H1 (cell line): ENCODE data around the gene GNGT2. TPM values are rescaled to one million over a fixed set of nuclear protein-coding genes. Genes with fewer than 3 reads are reported as not detected.

ENCODE experiments used
- CTCF ChIA-PET: fragments of 300-600 bp; sonication (Branson Sonifier 250); formaldehyde crosslinking; loops from one replicate; lab custom pipeline; 2021; ENCODE audit not compliant: partially characterized antibody; lab: Charles Lee
- POLR2A ChIA-PET: fragments of 300-600 bp; sonication (Branson Sonifier 250); formaldehyde crosslinking; loops from one replicate; lab custom pipeline; 2021; ENCODE audit warnings: inconsistent platforms; ENCODE audit not compliant: partially characterized antibody; lab: Charles Lee
- DNase-seq, 2 experiments: peaks; one replicate each; pipeline versions ENCODE4 v3.0.0 to v3.0.0-alpha.2; 2010 to 2022; ENCODE audit warnings: low spot score in 2 of 2, low read depth in 1 of 2, mixed read lengths in 1 of 2
- FAIRE-seq: peaks from 2 replicates; lab custom pipeline; 2011; peaks lifted over from hg19 to GRCh38; lab: Jason Lieb, UNC
- H2AFZ ChIP-seq: 2 replicates; pipeline ENCODE4 v1.8.1; 2012; ENCODE audit warnings: low read length, inconsistent platforms
- H2AK5ac ChIP-seq: 2 replicates; pipeline ENCODE4 v1.6.1; 2013; ENCODE audit warnings: low read depth, low read length
- H2BK120ac ChIP-seq: replicated peaks from 2 replicates; pipeline ENCODE3; 2013; ENCODE audit warnings: low read depth, low read length, inconsistent platforms
- H2BK12ac ChIP-seq: 2 replicates; pipeline ENCODE4 v1.6.1; 2013; ENCODE audit warnings: low read depth, low read length
- H2BK15ac ChIP-seq: 2 replicates; pipeline ENCODE4 v1.6.1; 2013; ENCODE audit warnings: low read length
- H2BK20ac ChIP-seq: 2 replicates; pipeline ENCODE4 v1.6.1; 2013; ENCODE audit warnings: low read length
- H2BK5ac ChIP-seq: 2 replicates; pipeline ENCODE4 v1.6.1; 2013; ENCODE audit warnings: low read depth, low read length
- H3K14ac ChIP-seq: 2 replicates; pipeline ENCODE4 v1.6.1; 2013; ENCODE audit warnings: inconsistent platforms; ENCODE audit not compliant: insufficient read length
- H3K18ac ChIP-seq: 2 replicates; pipeline ENCODE4 v1.6.1; 2013; ENCODE audit warnings: low read length; ENCODE audit errors: extremely low read depth
- H3K23ac ChIP-seq: 2 replicates; pipeline ENCODE4 v1.6.1; 2013; ENCODE audit warnings: inconsistent platforms; ENCODE audit not compliant: insufficient read length
- H3K23me2 ChIP-seq: 2 replicates; pipeline ENCODE4 v1.6.1; 2013; ENCODE audit warnings: low read depth, low read length
- H3K27ac ChIP-seq: 2 replicates; pipeline ENCODE4 v1.6.1; 2011; ENCODE audit warnings: low read depth, low read length, inconsistent platforms
- H3K27me3 ChIP-seq, 4 experiments: replicated peaks in 1 of 4; 1 replicate in 1 of 4; 2 replicates in 3 of 4; pipeline versions ENCODE4 v1.6.1 to v1.8.1; 2011 to 2013; ENCODE audit warnings: low read length in 3 of 4, mild to moderate bottlenecking in 3 of 4, inconsistent platforms in 2 of 4, mixed read lengths in 2 of 4, moderate library complexity in 1 of 4; ENCODE audit not compliant: control insufficient read depth in 3 of 4, insufficient read depth in 3 of 4; ENCODE audit errors: extremely low read depth in 1 of 4
- H3K36me3 ChIP-seq, 4 experiments: 2 replicates each; pipeline versions ENCODE4 v1.6.1 to v1.8.1; 2011 to 2013; ENCODE audit warnings: mild to moderate bottlenecking in 4 of 4, low read length in 3 of 4, moderate library complexity in 2 of 4, control low read depth in 1 of 4, inconsistent platforms in 1 of 4; ENCODE audit not compliant: insufficient read depth in 4 of 4, control insufficient read depth in 2 of 4
- H3K4ac ChIP-seq: replicated peaks from 2 replicates; pipeline ENCODE3; 2013; ENCODE audit warnings: low read length, low read depth, mixed read lengths, inconsistent platforms; ENCODE audit not compliant: insufficient read length
- H3K4me1 ChIP-seq, 4 experiments: replicated peaks in 1 of 4; 1 replicate in 1 of 4; 2 replicates in 3 of 4; pipeline versions ENCODE4 v1.6.1 to v1.8.1; 2011 to 2013; ENCODE audit warnings: low read length in 3 of 4, inconsistent platforms in 2 of 4, mixed read lengths in 1 of 4; ENCODE audit not compliant: insufficient read depth in 4 of 4, control insufficient read depth in 3 of 4
- H3K4me2 ChIP-seq, 2 experiments: 2 replicates each; pipeline versions ENCODE4 v1.6.1 to v1.8.1; 2011 to 2013; ENCODE audit warnings: low read depth in 2 of 2, low read length in 2 of 2, control low read depth in 1 of 2, inconsistent platforms in 1 of 2, mild to moderate bottlenecking in 1 of 2; ENCODE audit not compliant: insufficient read depth in 1 of 2
- H3K4me3 ChIP-seq, 4 experiments: fragments of 200-600, 300-600 bp in 1 of 4; sonication (generic), shearing (Covaris generic), sonication (Bioruptor Twin) in 1 of 4; 2 replicates each; pipeline versions ENCODE4 v1.5.1 to v1.8.1; 2011 to 2016; ENCODE audit warnings: low read length in 4 of 4, low read depth in 3 of 4, control low read depth in 2 of 4, inconsistent platforms in 2 of 4, mild to moderate bottlenecking in 2 of 4, mixed read lengths in 1 of 4, moderate library complexity in 1 of 4; ENCODE audit not compliant: insufficient read depth in 2 of 4; ENCODE audit errors: extremely low read depth in 1 of 4
- H3K56ac ChIP-seq: replicated peaks from 2 replicates; pipeline ENCODE3; 2013; ENCODE audit warnings: low read depth, mild to moderate bottlenecking, mixed read lengths, low read length, inconsistent platforms; ENCODE audit not compliant: insufficient read length
- H3K79me1 ChIP-seq: 2 replicates; pipeline ENCODE4 v1.6.1; 2013; ENCODE audit warnings: low read depth, low read length, control low read depth
- H3K79me2 ChIP-seq, 2 experiments: 2 replicates each; pipeline versions ENCODE4 v1.6.1 to v1.8.1; 2012 to 2013; ENCODE audit warnings: low read length in 2 of 2, mild to moderate bottlenecking in 2 of 2, inconsistent platforms in 1 of 2; ENCODE audit not compliant: insufficient read depth in 2 of 2, control insufficient read depth in 1 of 2
- H3K9ac ChIP-seq, 4 experiments: replicated peaks in 1 of 4; 1 replicate in 1 of 4; 2 replicates in 3 of 4; pipeline versions ENCODE4 v1.6.1 to v1.8.1; 2011 to 2013; ENCODE audit warnings: low read depth in 3 of 4, low read length in 3 of 4, control low read depth in 2 of 4, mild to moderate bottlenecking in 2 of 4, moderate library complexity in 2 of 4, inconsistent platforms in 1 of 4; ENCODE audit errors: extremely low read depth in 1 of 4
- H3K9me3 ChIP-seq, 2 experiments: 2 replicates each; pipeline versions ENCODE4 v1.6.1 to v1.8.1; 2012 to 2013; ENCODE audit warnings: mild to moderate bottlenecking in 2 of 2, moderate library complexity in 2 of 2, control low read depth in 1 of 2, inconsistent platforms in 1 of 2, low read depth in 1 of 2, low read length in 1 of 2, mixed read lengths in 1 of 2; ENCODE audit not compliant: insufficient read depth in 2 of 2
- H4K20me1 ChIP-seq, 2 experiments: replicated peaks in 1 of 2; 2 replicates each; pipeline versions ENCODE3 to v1.8.1; 2011 to 2013; ENCODE audit warnings: inconsistent platforms in 2 of 2, low read length in 2 of 2, mild to moderate bottlenecking in 1 of 2; ENCODE audit not compliant: insufficient read depth in 2 of 2, control insufficient read depth in 1 of 2
- H4K5ac ChIP-seq: 2 replicates; pipeline ENCODE4 v1.6.1; 2013; ENCODE audit warnings: low read length, low read depth, mixed read lengths, inconsistent platforms; ENCODE audit not compliant: insufficient read length
- H4K8ac ChIP-seq: 2 replicates; pipeline ENCODE4 v1.8.0; 2013; ENCODE audit warnings: mild to moderate bottlenecking, moderate library complexity, low read length, inconsistent platforms; ENCODE audit not compliant: insufficient read depth; ENCODE audit errors: extremely low read depth
- H4K91ac ChIP-seq: replicated peaks from 2 replicates; pipeline ENCODE3; 2013; ENCODE audit warnings: low read length, mixed read lengths, inconsistent platforms; ENCODE audit not compliant: insufficient read length
- BCL11A ChIP-seq, 2 experiments: IDR thresholded peaks; one replicate each; pipeline ENCODE4 v1.6.1; 2011; ENCODE audit warnings: low read depth in 2 of 2, low read length in 2 of 2, mild to moderate bottlenecking in 2 of 2
- BRCA1 ChIP-seq: IDR thresholded peaks from 2 replicates; pipeline ENCODE4 v1.6.1; 2012; ENCODE audit warnings: low read depth, low read length, improper control_type of control experiment
- CREB1 ChIP-seq: IDR thresholded peaks from 2 replicates; pipeline ENCODE4 v1.6.1; 2012; ENCODE audit warnings: inconsistent platforms
- EGR1 ChIP-seq: IDR thresholded peaks from 2 replicates; pipeline ENCODE4 v1.6.1; 2011; ENCODE audit warnings: low read depth, low read length, borderline replicate concordance
- EP300 ChIP-seq, 2 experiments: IDR thresholded peaks; 1 replicate in 1 of 2; 2 replicates in 1 of 2; pipeline ENCODE4 v1.6.1; 2011 to 2012; ENCODE audit warnings: low read depth in 2 of 2, low read length in 2 of 2, mild to moderate bottlenecking in 2 of 2, borderline replicate concordance in 1 of 2, inconsistent platforms in 1 of 2, moderate library complexity in 1 of 2
- RAD21 ChIP-seq, 2 experiments: IDR thresholded peaks in 1 of 2; conservative IDR thresholded peaks in 1 of 2; 2 replicates each; pipeline ENCODE4 v1.6.1; 2011; ENCODE audit warnings: low read depth in 2 of 2, low read length in 2 of 2, improper control_type of control experiment in 1 of 2, inconsistent platforms in 1 of 2, mild to moderate bottlenecking in 1 of 2, moderate library complexity in 1 of 2
- SIN3A ChIP-seq, 2 experiments: IDR thresholded peaks in 1 of 2; conservative IDR thresholded peaks in 1 of 2; 2 replicates each; pipeline ENCODE4 v1.6.1; 2011 to 2012; ENCODE audit warnings: low read length in 2 of 2, improper control_type of control experiment in 1 of 2, low read depth in 1 of 2, mild to moderate bottlenecking in 1 of 2
- SP2 ChIP-seq: IDR thresholded peaks from 2 replicates; pipeline ENCODE4 v1.6.1; 2012; ENCODE audit warnings: mild to moderate bottlenecking, low read length, inconsistent platforms
- TEAD4 ChIP-seq: IDR thresholded peaks from 2 replicates; pipeline ENCODE4 v1.6.1; 2012; ENCODE audit warnings: low read depth, low read length, inconsistent platforms, mixed read lengths
- ZNF274 ChIP-seq: IDR thresholded peaks from 2 replicates; pipeline ENCODE4 v1.7.0; 2012; ENCODE audit warnings: low read length, borderline replicate concordance; ENCODE audit errors: extremely low read depth
- WGBS, 2 experiments: shearing (Covaris generic) in 1 of 2; methylation state at CpG; one replicate each; pipeline versions ENCODE4 v1.1.6 to v1.1.7; 2013 to 2015; ENCODE audit warnings: low lambda C conversion rate in 2 of 2, mixed read lengths in 2 of 2, inconsistent platforms in 1 of 2, low coverage in 1 of 2, missing lambda C conversion rate in 1 of 2; ENCODE audit not compliant: insufficient replicate concordance in 2 of 2, insufficient coverage in 1 of 2, insufficient read length in 1 of 2; ENCODE audit errors: extremely low coverage in 1 of 2, missing lambda C conversion rate in 1 of 2; 5-methylcytosine and 5-hydroxymethylcytosine counted together
- polyA plus RNA-seq, 7 experiments: library from polyadenylated mRNA; depleted of rRNA in 3 of 7; stranded (reverse) in 5 of 7; unstranded in 2 of 7; fragments of >200 nt in 5 of 7; fragments of 200-250 nt in 2 of 7; gene quantifications; 1 replicate in 5 of 7; 2 replicates in 1 of 7; 4 replicates in 1 of 7; pipeline versions ENCODE4 v1.2.1 to v1.2.3, GENCODE V29; 2011 to 2013; ENCODE audit warnings: missing spikeins in 2 of 7, mixed read lengths in 2 of 7
- total RNA-seq: library from RNA; stranded (reverse); fragmentation: NEBNext Ultra II Directional; extraction: Animal tissue kit (Norgen Biotek cat#: 25700); gene quantifications from 2 replicates; pipeline ENCODE4 v1.2.1, GENCODE V29; 2021
- TF ChIP-seq, protein P1 (sequence below): IDR thresholded peaks from 2 replicates; pipeline ENCODE4 v1.6.1; 2012; ENCODE audit warnings: inconsistent platforms
- TF ChIP-seq, protein P2 (sequence below): IDR thresholded peaks from 2 replicates; pipeline ENCODE4 v1.6.1; 2011; ENCODE audit warnings: low read depth, mild to moderate bottlenecking, low read length; ENCODE audit not compliant: insufficient read depth

Gene GNGT2
- total and polyA plus RNA-seq, 2 of the 8 experiments (the other 6 are each of a cell fraction or from before 2014, with no cell fraction given): 1.3 to 1.4 TPM

DNA sequence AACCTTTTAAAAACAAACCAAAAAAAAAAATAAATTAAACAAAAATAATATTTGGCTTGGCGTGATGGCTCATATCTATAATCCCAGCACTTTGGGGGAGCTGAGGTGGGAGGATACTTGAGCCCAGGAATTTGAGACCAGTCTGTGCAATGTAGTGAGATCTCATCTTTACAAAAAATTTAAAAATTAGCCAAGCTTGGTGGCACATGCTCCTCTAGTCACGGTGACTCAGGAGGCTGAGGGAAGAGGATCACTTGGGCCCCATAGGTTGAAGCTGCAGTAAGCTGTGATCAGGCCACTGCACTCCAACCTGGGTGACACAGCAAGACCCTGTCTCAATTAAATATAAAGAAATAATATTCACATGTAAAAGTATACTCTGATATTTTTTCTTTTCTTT is 12.2 kb downstream of the GNGT2 start:
- no peaks in the 10 kb centered on the region; a peak in 1 of 7 replicates for H3K27me3 ChIP-seq
- no peak overlapping the region for H3K56ac ChIP-seq
- no peak overlapping the region for H2AFZ ChIP-seq
- no peaks in the 10 kb centered on the region for H3K9me3 ChIP-seq
- no peaks in the 10 kb centered on the region for H3K79me2 ChIP-seq
- no peaks in the 10 kb centered on the region for H3K79me1 ChIP-seq
- 97% methylated on average over 2 of the region's 2 CpGs; no CpG with 5 or more reads in 1 of the 2 experiments for WGBS, 2 experiments
- H3K27ac ChIP-seq: no peak overlapping the region
- TF ChIP-seq CREB1 (no peak), EP300 (IDR thresholded peaks at IDR 0.05; ENCODE audit: borderline replicate concordance in 1 of 2, low read depth in 2 of 2, low read length in 2 of 2) (no peak), ZNF274 (no peak), SIN3A (conservative IDR thresholded peaks at IDR 0.05 in 1 of 2, IDR thresholded peaks at IDR 0.05 in 1 of 2; ENCODE audit: low read depth in 1 of 2, low read length in 2 of 2) (no peak), SP2 (no peak), TEAD4 (no peak), RAD21 (IDR thresholded peaks at IDR 0.05 in 1 of 2, conservative IDR thresholded peaks at IDR 0.05 in 1 of 2; ENCODE audit: low read depth in 2 of 2, low read length in 2 of 2) (no peak), EGR1 (no peak), BCL11A (IDR thresholded peaks at IDR 0.05; ENCODE audit: low read depth in 2 of 2, low read length in 2 of 2) (no peak), BRCA1 (no peak)
- TF ChIP-seq, protein P1, sequence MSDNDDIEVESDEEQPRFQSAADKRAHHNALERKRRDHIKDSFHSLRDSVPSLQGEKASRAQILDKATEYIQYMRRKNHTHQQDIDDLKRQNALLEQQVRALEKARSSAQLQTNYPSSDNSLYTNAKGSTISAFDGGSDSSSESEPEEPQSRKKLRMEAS: no peak
- TF ChIP-seq, protein P2, sequence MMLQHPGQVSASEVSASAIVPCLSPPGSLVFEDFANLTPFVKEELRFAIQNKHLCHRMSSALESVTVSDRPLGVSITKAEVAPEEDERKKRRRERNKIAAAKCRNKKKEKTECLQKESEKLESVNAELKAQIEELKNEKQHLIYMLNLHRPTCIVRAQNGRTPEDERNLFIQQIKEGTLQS: no peak
- no peak overlapping the region for H2BK20ac ChIP-seq
- no peak overlapping the region for H3K14ac ChIP-seq
- no peak overlapping the region for H3K23ac ChIP-seq
- no peaks in the 10 kb centered on the region for H4K20me1 ChIP-seq
- H2AK5ac ChIP-seq: no peak overlapping the region
- no peak overlapping the region for H2BK120ac ChIP-seq
- DNase-seq: no peak
- no peak overlapping the region for H3K9ac ChIP-seq
- ChIA-PET POLR2A (interaction anchor here (1.4 kb wide), 2 partner anchors 11 to 28 kb away, joined by 3 to 5 read pairs; no protein-coding TSS in a partner anchor), CTCF (interaction anchor here (0.6 to 7.3 kb wide), 7 partner anchors 9 to 358 kb away, joined by 3 to 43 read pairs (median 4); no protein-coding TSS in a partner anchor)
- H3K4me2 ChIP-seq: no peak overlapping the region
- no peak overlapping the region for H3K4ac ChIP-seq
- peaks cover 0 to 3% (median 1%) of the 10 kb centered on the region in 4 experiments; a peak in 1 of 7 replicates for H3K4me1 ChIP-seq
- FAIRE-seq: no peak
- no peak overlapping the region for H3K18ac ChIP-seq
- no peak overlapping the region for H4K5ac ChIP-seq
- H2BK15ac ChIP-seq: no peak overlapping the region
- no peak overlapping the region for H3K4me3 ChIP-seq
- H3K36me3 ChIP-seq: no peaks in the 10 kb centered on the region
- H3K23me2 ChIP-seq: peaks cover 8% of the 10 kb centered on the region
- H2BK12ac ChIP-seq: no peak overlapping the region
- no peak overlapping the region for H2BK5ac ChIP-seq
- H4K8ac ChIP-seq: no peak overlapping the region
- no peak overlapping the region for H4K91ac ChIP-seq
